HL-60 (cell line): ENCODE results near the gene PARL.
A peak's percentile ranks its signal among the peaks of the same experiment; 100 is the strongest.

ENCODE experiments used
- DNase-seq, 2 experiments: peaks; one replicate each; pipeline ENCODE4 v3.0.0-alpha.2; 2010 to 2020; ENCODE audit warnings: low read depth in 1 of 2, low spot score in 1 of 2
- H3K27ac ChIP-seq: fragments of 250-450 bp; sonication (Bioruptor Pico); replicated peaks from 2 replicates; pipeline ENCODE4 v1.5.1; 2020; ENCODE audit warnings: mild to moderate bottlenecking, moderate library complexity
- H3K27me3 ChIP-seq: fragments of 250-450 bp; sonication (Bioruptor Pico); 2 replicates; pipeline ENCODE4 v1.5.1; 2021; ENCODE audit warnings: mild to moderate bottlenecking, moderate library complexity; ENCODE audit not compliant: insufficient read depth, poor library complexity, severe bottlenecking
- H3K4me3 ChIP-seq: replicated peaks from 2 replicates; pipeline ENCODE4 v1.5.1; 2011; ENCODE audit warnings: mild to moderate bottlenecking, control low read depth, low read length; ENCODE audit not compliant: insufficient read depth
- GABPA ChIP-seq: IDR thresholded peaks from 2 replicates; pipeline ENCODE4 v1.6.1; 2012; ENCODE audit warnings: low read depth
- POLR2AphosphoS5 ChIP-seq: IDR thresholded peaks from 2 replicates; pipeline ENCODE4 v1.6.1; 2012; ENCODE audit warnings: low read depth
- SPI1 ChIP-seq: IDR thresholded peaks from 2 replicates; pipeline ENCODE4 v1.6.1; 2012; ENCODE audit warnings: low read depth, mild to moderate bottlenecking, borderline replicate concordance
- TF ChIP-seq, protein P1 (sequence below): IDR thresholded peaks from 2 replicates; pipeline ENCODE4 v1.6.1; 2012; ENCODE audit warnings: low read depth; ENCODE audit not compliant: insufficient replicate concordance
- TF ChIP-seq, protein P2 (sequence below): IDR thresholded peaks from one replicate; pipeline ENCODE4 v1.5.1; 2011; ENCODE audit warnings: low read length, control low read depth, inconsistent platforms; ENCODE audit not compliant: insufficient read depth

The PARL gene

DNA sequence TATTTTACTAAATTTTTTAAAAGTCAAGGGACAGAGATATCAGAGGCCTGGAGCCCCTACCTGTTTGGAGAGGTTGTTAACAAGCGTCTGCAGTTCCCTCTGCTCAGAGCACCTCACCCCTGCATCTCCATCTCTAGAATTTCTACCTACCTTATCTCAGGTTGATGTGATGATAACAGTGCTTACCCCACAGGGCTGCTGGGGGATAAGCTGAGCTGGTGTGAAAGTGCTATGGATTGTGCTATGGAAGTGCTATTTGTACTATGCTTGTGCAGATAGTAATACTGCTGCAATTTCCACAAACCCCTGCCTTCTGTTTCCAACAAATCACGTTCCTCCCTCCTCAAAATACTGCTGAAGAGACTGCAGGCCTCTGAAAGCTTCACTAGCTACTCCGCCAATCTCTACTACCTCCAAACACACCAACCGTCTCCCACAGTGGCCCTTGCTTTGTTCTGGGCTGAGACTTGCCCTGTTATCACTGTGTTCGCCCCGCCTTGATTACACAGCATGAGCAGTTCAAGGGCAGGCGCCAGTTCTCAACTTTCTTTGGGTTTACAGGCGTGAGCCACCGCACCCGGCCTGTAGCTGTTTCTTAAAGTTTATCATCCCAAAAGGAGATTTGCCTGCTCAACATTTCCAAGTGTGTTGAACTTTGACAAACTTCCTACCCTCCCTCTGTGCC lies 28.4 kb upstream of the PARL start:
- no peak for DNase-seq
- TF ChIP-seq, protein P1, sequence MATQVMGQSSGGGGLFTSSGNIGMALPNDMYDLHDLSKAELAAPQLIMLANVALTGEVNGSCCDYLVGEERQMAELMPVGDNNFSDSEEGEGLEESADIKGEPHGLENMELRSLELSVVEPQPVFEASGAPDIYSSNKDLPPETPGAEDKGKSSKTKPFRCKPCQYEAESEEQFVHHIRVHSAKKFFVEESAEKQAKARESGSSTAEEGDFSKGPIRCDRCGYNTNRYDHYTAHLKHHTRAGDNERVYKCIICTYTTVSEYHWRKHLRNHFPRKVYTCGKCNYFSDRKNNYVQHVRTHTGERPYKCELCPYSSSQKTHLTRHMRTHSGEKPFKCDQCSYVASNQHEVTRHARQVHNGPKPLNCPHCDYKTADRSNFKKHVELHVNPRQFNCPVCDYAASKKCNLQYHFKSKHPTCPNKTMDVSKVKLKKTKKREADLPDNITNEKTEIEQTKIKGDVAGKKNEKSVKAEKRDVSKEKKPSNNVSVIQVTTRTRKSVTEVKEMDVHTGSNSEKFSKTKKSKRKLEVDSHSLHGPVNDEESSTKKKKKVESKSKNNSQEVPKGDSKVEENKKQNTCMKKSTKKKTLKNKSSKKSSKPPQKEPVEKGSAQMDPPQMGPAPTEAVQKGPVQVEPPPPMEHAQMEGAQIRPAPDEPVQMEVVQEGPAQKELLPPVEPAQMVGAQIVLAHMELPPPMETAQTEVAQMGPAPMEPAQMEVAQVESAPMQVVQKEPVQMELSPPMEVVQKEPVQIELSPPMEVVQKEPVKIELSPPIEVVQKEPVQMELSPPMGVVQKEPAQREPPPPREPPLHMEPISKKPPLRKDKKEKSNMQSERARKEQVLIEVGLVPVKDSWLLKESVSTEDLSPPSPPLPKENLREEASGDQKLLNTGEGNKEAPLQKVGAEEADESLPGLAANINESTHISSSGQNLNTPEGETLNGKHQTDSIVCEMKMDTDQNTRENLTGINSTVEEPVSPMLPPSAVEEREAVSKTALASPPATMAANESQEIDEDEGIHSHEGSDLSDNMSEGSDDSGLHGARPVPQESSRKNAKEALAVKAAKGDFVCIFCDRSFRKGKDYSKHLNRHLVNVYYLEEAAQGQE = no peak
- TF ChIP-seq, protein P2, sequence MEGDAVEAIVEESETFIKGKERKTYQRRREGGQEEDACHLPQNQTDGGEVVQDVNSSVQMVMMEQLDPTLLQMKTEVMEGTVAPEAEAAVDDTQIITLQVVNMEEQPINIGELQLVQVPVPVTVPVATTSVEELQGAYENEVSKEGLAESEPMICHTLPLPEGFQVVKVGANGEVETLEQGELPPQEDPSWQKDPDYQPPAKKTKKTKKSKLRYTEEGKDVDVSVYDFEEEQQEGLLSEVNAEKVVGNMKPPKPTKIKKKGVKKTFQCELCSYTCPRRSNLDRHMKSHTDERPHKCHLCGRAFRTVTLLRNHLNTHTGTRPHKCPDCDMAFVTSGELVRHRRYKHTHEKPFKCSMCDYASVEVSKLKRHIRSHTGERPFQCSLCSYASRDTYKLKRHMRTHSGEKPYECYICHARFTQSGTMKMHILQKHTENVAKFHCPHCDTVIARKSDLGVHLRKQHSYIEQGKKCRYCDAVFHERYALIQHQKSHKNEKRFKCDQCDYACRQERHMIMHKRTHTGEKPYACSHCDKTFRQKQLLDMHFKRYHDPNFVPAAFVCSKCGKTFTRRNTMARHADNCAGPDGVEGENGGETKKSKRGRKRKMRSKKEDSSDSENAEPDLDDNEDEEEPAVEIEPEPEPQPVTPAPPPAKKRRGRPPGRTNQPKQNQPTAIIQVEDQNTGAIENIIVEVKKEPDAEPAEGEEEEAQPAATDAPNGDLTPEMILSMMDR = no peak
- TF ChIP-seq POLR2AphosphoS5 = no peak
- TF ChIP-seq SPI1 = no peak
- no peak for TF ChIP-seq GABPA
- no peaks in the 10 kb centered on the region for H3K27me3 ChIP-seq
- no peak overlapping the region for H3K4me3 ChIP-seq
- H3K27ac ChIP-seq = no peak overlapping the region

DNA sequence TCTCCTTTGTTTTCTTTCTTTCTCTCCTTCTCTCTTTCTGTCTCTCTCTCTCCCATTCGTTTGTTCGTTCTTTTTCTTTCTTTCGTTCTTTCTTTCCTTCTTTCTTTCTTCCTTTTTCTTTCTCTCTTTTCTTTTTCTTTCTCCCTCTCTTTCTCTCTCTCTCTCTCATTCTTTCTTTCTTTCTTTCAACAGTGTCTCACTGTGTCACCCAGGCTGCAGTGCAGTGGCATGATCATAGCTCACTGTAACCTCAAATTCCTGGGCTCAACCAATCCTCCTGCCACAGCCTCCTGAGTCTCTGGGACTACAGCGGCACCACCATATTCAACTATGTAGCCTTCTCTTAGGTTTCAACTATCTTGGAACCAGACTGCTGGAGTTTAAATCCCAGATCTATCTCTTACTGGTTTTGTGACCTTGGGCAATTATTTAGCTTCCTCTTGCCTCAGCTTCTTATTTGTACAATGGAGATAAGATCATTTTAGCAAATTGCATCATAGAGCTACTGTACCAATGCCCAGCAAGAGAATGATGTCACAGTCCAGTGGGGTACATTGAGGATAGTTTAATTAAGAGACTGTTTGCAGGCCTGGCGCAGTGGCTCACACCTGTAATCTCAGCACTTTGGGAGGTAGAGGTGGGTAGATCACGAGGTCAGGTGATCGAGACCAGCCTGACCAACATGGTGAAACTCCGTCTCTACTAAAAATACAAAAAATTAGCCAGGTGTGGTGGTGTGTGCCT lies 27.3 kb upstream of the PARL start:
- H3K27ac ChIP-seq = no peak overlapping the region
- H3K4me3 ChIP-seq = no peak overlapping the region
- no peaks in the 10 kb centered on the region for H3K27me3 ChIP-seq
- peak; percentile 25 to 37 for DNase-seq
- no peak for TF ChIP-seq GABPA

DNA sequence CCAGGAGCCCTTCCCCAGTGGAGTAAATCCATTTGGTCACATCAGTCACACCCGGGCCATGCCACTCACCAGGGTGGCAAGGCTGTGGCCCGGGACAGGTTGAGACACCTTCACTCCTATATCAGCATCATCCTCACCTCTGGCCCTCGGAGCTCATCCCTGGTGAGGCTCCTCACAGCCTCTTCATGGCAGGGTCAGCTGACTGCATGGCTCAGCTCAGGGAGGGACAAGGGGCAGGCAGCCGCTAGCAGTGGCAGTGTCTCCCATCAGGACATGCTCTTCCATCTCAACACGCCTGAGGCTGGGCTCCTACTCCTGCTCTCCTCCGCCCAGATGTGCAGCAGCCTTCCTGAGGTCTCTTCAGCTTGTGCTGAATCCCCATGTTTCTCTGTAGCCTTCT lies 26.4 kb upstream of the PARL start:
- TF ChIP-seq, protein P2 = no peak
- TF ChIP-seq POLR2AphosphoS5 (no peak), GABPA (no peak), SPI1 (no peak)
- TF ChIP-seq, protein P1 = no peak
- Histone ChIP-seq H3K4me3 (no peak overlapping the region), H3K27ac (no peak overlapping the region), H3K27me3 (no peaks in the 10 kb centered on the region)
- no peak for DNase-seq

DNA sequence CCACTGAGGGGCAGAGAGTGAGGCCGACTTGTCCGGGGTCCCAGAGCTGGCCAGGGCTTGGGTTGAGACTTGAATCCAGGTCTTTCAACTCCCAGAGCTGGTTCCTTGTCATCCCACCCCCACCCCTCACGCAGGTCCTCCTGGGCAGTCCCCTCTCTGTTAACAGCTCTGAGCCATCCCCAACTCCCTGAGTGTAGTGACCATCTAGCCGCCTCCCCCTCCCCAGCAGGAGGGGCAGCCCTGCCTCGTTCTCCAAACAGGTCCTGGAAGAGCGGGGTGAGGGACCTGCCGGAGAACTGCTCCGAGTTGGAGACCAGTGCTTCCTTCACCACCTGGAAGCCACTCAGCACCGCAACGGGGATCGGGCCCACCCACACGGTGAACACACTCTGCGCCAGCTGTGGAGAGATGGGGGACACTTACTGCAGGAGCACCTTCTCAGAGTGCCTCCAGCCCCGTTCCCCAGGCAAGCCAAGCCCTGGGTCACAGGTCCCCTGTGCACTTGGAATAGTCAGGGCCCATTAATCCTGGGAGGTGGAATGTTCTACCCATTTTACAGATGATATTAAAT lies 24.4 kb upstream of the PARL start:
- no peaks in the 10 kb centered on the region for H3K27me3 ChIP-seq
- H3K4me3 ChIP-seq = no peak overlapping the region
- DNase-seq = no peak
- H3K27ac ChIP-seq = no peak overlapping the region
- TF ChIP-seq, protein P2 = no peak
- TF ChIP-seq POLR2AphosphoS5 (no peak), GABPA (no peak), SPI1 (no peak)
- TF ChIP-seq, protein P1 = no peak
